ENCODE measurements around the gene BARX1. TPM values are rescaled to one million over a fixed set of nuclear protein-coding genes. Genes with fewer than 3 reads are reported as not detected.
A peak's percentile ranks its signal among the peaks of the same experiment; 100 is the strongest.

Gene BARX1
- total and polyA plus RNA-seq, 9 of the 15 experiments (the other 6 are each of a cell fraction or from before 2014, with no cell fraction given) = 0.11 to 0.14 TPM; not detected in 7

DNA sequence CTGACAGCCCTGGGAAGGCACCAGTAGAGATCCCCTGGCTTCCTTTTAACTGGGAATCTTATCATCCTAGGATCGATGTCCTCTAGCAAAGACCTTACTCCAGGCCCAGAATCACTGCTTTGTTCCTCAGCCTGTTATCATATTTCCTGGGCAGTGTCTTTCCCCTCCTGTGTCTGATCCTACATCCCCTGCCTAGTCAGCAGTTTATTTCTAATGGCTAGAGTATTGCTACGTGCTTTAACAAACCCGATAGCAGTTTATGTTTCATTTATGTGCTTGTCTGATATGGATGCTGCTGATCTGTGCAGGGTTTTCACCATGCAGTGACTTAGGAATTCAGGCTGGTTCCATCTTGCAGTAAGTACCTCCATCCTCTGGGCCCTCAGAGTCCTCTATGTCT lies 20.9 kb upstream of the BARX1 start:
- H3K79me2 ChIP-seq (ENCODE audit: control insufficient read depth, insufficient read depth, low read length) = no peaks in the 10 kb centered on the region
- no TSS peak for BruUV-seq (replicated peaks)
- H3K9ac ChIP-seq (ENCODE audit: insufficient read depth in 1 of 2, low read depth in 2 of 2, low read length in 2 of 2) = no peak overlapping the region
- ChIA-PET CTCF (ENCODE audit: low intra/inter-chr PET ratio) (no interaction called here), POLR2A (interaction anchor here (0.7 to 1.1 kb wide), 2 partner anchors 10 kb away, joined by 3 read pairs; no protein-coding TSS in a partner anchor)
- in situ Hi-C loops (cut with MboI) = no loop called here
- WGBS (ENCODE audit: insufficient coverage, low coverage, missing lambda C conversion rate) = 4% methylated on average over 3 of the region's 3 CpGs
- intact Hi-C loops (cut with micrococcal nuclease) = no loop called here
- no peaks in the 10 kb centered on the region for H4K20me1 ChIP-seq (replicated peaks; ENCODE audit: control insufficient read depth, insufficient read depth, low read length)
- no peaks in the 10 kb centered on the region for H3K9me3 ChIP-seq (replicated peaks; ENCODE audit: control insufficient read depth, insufficient read depth, low read depth, low read length)
- H3K36me3 ChIP-seq (ENCODE audit: control insufficient read depth, insufficient read depth, low read length) = no peaks in the 10 kb centered on the region
- FAIRE-seq (no peak), ATAC-seq (no peak), DNase-seq (ENCODE audit: extremely low read depth in 1 of 4, low spot score in 3 of 4) (no peak)
- no peak overlapping the region for H2AFZ ChIP-seq (ENCODE audit: low read depth, low read length)
- H3K4me2 ChIP-seq (ENCODE audit: insufficient read depth, low read length) = no peak overlapping the region
- no peak overlapping the region for H3K27ac ChIP-seq (ENCODE audit: extremely low read depth, low read depth, low read length)
- H3K9me1 ChIP-seq (ENCODE audit: control insufficient read depth, insufficient read depth, low read length) = no peaks in the 10 kb centered on the region
- H3K4me3 ChIP-seq = no peak overlapping the region
- peaks cover 0 to 14% of the 10 kb centered on the region in 2 experiments; a peak in 2 of 5 replicates for H3K27me3 ChIP-seq (ENCODE audit: control insufficient read depth in 2 of 2, insufficient read depth in 2 of 2, low read length in 2 of 2)
- no peaks in the 10 kb centered on the region for H3K4me1 ChIP-seq (replicated peaks in 1 of 2; ENCODE audit: control insufficient read depth in 2 of 2, insufficient read depth in 2 of 2, low read length in 2 of 2)
- TF ChIP-seq, protein P1, sequence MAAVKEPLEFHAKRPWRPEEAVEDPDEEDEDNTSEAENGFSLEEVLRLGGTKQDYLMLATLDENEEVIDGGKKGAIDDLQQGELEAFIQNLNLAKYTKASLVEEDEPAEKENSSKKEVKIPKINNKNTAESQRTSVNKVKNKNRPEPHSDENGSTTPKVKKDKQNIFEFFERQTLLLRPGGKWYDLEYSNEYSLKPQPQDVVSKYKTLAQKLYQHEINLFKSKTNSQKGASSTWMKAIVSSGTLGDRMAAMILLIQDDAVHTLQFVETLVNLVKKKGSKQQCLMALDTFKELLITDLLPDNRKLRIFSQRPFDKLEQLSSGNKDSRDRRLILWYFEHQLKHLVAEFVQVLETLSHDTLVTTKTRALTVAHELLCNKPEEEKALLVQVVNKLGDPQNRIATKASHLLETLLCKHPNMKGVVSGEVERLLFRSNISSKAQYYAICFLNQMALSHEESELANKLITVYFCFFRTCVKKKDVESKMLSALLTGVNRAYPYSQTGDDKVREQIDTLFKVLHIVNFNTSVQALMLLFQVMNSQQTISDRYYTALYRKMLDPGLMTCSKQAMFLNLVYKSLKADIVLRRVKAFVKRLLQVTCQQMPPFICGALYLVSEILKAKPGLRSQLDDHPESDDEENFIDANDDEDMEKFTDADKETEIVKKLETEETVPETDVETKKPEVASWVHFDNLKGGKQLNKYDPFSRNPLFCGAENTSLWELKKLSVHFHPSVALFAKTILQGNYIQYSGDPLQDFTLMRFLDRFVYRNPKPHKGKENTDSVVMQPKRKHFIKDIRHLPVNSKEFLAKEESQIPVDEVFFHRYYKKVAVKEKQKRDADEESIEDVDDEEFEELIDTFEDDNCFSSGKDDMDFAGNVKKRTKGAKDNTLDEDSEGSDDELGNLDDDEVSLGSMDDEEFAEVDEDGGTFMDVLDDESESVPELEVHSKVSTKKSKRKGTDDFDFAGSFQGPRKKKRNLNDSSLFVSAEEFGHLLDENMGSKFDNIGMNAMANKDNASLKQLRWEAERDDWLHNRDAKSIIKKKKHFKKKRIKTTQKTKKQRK (IDR thresholded peaks at IDR 0.05; ENCODE audit: borderline replicate concordance, low read depth, low read length) = no peak
- TF ChIP-seq, protein P2, sequence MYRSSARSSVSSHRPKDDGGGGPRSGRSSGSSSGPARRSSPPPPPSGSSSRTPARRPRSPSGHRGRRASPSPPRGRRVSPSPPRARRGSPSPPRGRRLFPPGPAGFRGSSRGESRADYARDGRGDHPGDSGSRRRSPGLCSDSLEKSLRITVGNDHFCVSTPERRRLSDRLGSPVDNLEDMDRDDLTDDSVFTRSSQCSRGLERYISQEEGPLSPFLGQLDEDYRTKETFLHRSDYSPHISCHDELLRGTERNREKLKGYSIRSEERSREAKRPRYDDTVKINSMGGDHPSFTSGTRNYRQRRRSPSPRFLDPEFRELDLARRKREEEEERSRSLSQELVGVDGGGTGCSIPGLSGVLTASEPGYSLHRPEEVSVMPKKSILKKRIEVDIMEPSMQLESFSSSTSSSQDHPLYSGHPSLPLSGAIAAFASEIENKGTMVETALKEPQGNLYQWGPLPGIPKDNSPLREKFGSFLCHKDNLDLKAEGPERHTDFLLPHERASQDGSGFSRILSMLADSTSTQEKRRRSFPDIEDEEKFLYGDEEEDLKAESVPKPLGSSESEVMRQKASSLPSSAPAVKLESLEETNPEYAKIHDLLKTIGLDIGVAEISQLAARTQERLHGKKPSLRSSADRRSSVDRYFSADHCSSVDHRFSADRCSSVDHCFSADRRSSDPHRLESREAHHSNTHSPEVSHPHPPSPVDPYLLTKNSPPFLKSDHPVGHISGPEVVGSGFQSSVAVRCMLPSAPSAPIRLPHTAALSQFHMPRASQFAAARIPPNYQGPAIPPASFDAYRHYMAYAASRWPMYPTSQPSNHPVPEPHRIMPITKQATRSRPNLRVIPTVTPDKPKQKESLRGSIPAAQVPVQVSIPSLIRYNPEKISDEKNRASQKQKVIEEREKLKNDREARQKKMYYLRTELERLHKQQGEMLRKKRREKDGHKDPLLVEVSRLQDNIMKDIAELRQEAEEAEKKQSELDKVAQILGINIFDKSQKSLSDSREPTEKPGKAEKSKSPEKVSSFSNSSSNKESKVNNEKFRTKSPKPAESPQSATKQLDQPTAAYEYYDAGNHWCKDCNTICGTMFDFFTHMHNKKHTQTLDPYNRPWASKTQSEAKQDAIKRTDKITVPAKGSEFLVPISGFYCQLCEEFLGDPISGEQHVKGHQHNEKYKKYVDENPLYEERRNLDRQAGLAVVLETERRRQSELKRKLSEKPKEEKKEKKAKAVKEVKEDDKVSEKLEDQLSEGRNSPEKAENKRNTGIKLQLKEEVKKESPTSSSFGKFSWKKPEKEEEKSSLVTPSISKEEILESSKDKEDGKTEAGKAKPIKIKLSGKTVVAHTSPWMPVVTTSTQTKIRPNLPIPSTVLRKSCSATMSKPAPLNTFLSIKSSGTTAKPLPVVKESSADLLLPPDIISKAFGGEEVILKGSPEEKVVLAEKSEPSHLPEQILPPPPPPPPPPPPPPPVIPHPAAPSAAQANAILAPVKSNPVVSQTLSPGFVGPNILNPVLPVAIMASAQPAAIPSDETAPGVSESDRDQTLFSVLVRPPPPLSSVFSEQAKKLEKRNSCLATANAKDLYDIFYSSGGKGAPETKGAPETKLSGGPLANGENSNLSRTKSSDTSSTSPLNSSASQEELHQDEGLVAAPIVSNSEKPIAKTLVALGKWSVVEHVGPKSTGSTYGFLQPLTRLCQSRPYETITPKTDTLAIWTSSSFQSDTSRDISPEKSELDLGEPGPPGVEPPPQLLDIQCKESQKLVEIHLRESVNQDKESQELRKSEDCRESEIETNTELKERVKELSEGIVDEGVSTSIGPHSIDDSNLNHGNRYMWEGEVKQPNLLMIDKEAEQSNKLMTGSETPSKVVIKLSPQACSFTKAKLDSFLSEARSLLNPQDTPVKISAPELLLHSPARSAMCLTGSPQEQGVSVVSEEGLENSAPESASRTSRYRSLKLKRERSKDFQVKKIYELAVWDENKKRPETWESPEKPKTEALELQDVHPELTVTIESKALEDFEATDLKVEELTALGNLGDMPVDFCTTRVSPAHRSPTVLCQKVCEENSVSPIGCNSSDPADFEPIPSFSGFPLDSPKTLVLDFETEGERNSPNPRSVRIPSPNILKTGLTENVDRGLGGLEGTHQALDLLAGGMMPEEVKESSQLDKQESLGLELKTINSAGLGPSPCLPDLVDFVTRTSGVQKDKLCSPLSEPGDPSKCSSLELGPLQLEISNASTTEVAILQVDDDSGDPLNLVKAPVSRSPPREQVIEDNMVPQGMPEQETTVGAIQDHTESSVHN (IDR thresholded peaks at IDR 0.05; ENCODE audit: borderline replicate concordance in 1 of 2, low read depth in 1 of 2) = no peak
- TF ChIP-seq, protein P3, sequence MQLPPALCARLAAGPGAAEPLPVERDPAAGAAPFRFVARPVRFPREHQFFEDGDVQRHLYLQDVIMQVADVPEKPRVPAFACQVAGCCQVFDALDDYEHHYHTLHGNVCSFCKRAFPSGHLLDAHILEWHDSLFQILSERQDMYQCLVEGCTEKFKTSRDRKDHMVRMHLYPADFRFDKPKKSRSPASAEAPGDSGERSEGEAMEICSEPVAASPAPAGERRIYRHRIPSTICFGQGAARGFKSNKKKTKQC (CRISPR knock-in tag; IDR thresholded peaks at IDR 0.05) = no peak
- TF ChIP-seq ZNF785 (CRISPR knock-in tag; IDR thresholded peaks at IDR 0.05) = no peak
- no peak for TF ChIP-seq HMG20B (CRISPR knock-in tag; IDR thresholded peaks at IDR 0.05)
- TF ChIP-seq, protein P4, sequence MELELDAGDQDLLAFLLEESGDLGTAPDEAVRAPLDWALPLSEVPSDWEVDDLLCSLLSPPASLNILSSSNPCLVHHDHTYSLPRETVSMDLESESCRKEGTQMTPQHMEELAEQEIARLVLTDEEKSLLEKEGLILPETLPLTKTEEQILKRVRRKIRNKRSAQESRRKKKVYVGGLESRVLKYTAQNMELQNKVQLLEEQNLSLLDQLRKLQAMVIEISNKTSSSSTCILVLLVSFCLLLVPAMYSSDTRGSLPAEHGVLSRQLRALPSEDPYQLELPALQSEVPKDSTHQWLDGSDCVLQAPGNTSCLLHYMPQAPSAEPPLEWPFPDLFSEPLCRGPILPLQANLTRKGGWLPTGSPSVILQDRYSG (tag; conservative IDR thresholded peaks at IDR 0.05; ENCODE audit: low read depth) = no peak
- no peak for TF ChIP-seq SNRNP70 (optimal IDR thresholded peaks at IDR 0.05; ENCODE audit: low read depth, low read length)
- TF ChIP-seq MAFF (IDR thresholded peaks at IDR 0.05; ENCODE audit: low read length) = peak; percentile 24; the same call in 1 of the 2 replicates
- no peak for TF ChIP-seq PHF21A (IDR thresholded peaks at IDR 0.05; ENCODE audit: borderline replicate concordance, low read depth)
